GM19324 (cell line): ENCODE results near the gene HSP90AB1.

Source experiments
- ATAC-seq: cut with Tn5 transposase; IDR thresholded peaks from one replicate; pipeline ENCODE4 v1.9.1; 2021; ENCODE audit warnings: mild to moderate bottlenecking, moderate library complexity; ENCODE audit not compliant: unreplicated experiment, low FRiP score

HSP90AB1 gene

DNA sequence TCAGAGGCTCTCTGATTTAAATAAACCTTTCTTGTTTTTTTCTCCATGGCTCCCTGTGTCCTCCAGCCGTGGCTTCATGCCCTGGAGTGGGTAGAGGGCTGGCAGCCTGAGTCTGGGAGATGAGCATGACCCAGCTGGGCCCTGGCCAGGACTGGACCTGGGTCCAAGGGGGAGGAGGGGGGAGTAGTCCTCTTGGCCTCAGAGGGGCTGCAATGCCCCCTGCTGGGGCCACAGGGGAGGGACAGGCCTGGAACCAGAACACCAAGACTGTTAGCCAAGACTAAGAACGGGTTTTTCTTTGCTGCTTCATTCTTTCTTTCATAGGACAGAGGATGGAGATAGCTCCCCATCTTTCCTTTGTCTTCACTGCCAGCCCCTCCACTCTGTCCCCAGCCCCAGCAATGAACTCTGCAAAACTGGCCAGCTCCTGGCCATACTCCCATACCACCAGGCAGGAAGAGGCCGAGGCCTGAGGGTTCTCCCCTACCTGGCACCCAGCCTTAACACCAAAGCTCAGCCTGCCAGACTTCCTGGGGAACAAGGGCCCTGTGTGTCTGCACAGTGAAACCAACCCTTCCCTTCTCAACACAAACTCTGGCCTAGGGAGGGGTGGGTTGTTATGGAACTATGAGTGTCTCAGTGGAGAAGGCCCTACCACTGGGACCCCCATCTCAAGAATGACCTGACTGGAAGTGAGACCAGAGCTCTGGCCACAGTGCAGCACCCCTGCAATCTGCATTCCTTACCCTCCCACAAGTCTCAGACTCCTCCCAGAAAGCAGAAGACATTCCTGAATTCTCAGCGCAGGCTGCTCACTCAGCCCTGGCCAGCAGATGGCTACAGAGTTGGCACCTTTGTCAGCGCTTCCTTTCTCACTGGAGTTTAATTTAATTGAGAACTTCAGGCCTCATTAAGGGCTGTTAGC is 12.5 kb upstream of the HSP90AB1 start:
- no peak for ATAC-seq

DNA sequence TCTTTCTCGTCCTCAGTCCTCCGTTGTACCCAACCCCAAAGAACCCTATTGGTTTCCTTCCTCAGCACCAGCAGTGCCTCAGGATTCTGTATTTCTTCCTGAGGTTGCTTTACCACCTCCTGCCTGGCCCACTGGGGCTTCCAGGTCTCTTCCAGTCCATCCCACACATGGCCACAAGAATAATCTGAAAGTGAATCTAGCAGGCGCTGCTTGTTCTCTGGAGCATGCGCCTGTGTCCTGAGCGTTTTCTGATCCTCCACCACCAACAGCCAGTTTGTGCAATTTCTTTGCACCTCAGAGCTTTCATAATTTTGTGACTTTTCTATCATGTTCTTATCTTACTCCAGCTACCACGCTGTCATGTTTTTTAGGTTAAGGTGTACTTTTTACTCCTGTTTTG is 11.6 kb upstream of the HSP90AB1 start:
- no peak for ATAC-seq

DNA sequence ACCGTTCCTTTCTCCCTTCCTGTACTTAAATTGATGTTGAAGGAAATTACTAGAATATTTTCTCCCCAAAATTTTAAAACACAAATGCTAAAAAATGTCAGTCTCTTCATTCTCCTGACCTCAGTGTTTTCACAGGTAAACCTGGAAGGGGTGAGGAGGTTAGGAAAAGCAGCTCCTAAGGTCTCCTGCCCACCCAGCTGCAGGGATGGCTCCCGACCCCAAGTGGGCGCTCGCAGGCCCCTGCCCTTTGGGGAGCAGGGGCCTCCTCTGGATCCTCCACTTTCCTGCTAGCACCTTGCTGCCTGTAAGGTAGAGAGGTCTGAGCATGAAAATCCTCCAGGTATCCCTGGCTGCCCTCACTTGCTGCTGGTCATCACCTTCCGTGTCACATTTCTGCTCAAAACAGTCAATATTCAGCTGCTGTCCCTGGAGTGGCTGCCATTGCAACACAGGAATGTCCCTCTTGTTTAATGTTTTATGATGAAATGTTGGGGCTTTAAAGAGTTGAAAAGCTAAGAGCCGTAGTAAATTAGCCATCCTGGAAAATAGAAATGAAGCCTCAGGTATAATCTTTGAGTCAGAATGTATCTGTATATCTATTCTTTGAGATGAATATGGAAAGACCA is 10.9 kb upstream of the HSP90AB1 start:
- no peak for ATAC-seq

DNA sequence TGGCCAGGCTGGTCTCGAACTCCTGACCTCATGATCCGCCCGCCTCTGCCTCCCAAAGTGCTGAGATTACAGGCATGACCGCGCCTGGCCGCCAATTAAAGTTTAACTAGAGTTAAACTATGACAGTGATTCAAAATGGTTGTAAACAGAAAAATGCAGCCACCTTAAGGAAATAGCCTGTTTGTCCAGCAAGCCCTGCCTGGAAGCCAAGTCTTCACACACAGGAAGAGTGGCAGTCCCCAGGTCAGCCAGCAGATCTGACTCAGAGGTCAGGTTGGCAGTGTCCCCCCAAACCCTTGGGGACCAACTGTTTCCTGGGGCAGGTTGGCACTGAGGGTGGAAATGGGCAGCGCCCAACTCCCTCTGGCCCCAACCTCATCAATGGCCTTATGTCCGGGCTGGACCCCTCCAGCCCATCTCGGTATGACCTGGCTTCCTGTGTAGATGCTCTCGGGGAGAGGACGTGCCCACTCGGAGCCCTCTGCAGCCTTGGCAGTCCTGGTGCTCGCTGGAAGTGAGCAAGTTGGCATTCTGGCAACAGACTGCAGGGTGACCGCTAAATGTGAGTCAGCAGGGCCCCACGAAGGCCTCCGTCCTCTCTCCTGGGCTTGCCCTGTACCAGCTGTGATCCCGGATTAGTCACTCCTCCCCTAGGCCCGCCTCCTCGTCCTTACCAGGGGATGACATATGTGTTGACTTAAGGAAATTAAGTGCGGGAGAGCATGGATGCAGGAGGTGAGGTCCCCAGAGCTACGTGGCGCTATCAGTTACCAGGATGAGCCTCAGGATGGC is 9.7 kb upstream of the HSP90AB1 start:
- ATAC-seq, result peak; percentile 60

DNA sequence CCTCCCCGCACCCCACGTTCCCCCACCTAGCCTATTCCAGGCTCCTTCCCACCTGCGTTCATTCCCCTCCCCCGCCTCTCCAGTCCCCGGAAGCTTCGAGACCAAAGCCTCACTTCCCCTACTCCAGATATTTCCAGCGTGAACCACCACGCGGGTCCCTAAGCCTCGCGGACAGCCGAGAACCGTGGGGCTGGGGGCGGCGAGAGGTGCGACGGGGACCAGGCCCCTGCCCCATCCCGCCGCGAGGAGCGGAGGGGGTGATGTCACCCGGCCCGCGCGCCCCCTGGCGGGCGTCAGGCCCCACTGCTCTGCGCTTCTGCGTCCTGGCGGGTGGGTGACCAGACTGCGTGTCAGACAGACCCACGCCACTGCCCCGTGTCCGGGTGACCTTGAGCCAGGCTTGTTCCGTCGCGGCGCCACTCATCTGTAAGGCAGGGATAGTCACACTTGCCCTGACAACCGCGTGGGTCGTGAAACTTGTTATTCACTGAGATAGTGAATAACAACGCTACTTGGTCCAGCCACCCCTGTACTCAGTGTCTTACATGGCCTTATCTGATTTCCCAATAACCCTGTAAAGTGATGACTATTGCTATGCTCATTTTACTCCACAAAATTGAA is 9.0 kb upstream of the HSP90AB1 start:
- peak; percentile 77 for ATAC-seq

DNA sequence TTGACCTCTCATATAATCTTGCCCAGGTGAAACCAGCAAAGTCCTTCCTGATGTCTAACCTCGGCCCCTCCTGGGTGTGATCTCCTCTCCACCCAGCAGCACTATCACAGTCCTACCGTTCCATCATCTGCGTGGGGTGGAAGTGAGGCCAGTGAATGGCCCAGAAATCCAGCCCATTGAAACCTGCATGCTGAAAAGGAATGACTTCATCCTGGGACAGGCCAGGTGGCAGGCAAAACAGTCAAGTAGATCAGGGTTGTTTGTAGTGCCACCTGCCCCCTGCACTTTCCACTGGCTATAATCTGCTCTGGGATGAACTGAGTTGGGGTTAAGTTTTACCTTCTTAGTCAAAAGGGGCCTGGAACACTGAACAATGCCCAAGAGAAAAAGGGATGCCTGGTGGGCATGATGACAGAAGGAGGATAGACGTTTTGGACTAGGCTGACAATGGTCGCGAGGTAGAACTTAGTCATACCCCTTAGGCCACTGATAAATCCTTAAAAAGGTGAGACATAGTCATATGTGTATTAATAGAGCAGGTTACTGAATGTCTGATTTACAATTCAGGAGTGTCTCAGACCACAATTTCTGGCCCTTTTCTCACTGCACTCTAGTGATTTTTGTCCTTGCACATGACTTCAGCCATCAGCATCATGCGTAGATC is 8.1 kb upstream of the HSP90AB1 start:
- no peak for ATAC-seq

DNA sequence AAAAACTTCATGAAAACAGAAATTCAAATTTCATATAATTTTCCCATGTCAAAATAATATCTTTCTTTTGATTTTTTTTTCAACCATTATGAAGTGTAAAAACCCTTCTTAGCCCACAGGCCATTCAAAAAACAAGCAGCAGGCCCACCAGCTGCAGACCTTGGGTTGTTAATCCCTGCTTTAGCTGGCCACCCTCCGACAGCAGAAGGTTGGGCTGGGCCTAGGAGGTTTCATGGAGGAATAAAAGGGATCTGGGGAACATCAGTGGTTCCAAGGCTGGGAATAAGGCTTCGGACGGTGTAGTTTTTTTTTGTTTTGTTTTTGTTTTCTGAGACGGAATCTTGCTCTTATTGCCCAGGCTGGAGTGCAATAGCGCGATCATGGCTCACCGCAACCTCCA is 3.6 kb upstream of the HSP90AB1 start:
- no peak for ATAC-seq

DNA sequence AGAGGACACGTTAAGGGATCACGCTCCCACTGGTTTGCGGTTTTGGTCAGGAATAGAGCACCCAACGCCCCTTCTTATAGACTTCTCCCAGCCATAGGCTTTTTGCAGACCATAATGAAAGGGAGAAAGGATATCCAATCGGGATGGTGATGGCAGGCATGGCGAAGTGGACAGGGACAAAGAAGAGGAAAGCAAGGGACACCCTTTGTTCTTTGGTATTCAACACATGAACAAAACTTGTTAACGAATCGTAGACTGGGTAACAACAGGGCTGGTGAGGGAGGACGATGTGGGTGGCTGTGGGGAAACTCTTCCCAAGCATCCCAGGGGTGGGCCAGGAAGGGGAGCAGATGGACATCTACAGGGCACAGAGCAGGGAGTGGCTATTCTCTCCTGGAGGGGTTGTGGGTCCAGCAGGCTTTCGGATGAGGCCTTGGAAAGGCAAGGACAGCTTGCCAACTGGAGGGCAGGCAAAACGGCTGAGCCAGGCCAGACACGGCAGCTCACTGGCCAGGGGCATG is 1.4 kb upstream of the HSP90AB1 start:
- ATAC-seq, result no peak

DNA sequence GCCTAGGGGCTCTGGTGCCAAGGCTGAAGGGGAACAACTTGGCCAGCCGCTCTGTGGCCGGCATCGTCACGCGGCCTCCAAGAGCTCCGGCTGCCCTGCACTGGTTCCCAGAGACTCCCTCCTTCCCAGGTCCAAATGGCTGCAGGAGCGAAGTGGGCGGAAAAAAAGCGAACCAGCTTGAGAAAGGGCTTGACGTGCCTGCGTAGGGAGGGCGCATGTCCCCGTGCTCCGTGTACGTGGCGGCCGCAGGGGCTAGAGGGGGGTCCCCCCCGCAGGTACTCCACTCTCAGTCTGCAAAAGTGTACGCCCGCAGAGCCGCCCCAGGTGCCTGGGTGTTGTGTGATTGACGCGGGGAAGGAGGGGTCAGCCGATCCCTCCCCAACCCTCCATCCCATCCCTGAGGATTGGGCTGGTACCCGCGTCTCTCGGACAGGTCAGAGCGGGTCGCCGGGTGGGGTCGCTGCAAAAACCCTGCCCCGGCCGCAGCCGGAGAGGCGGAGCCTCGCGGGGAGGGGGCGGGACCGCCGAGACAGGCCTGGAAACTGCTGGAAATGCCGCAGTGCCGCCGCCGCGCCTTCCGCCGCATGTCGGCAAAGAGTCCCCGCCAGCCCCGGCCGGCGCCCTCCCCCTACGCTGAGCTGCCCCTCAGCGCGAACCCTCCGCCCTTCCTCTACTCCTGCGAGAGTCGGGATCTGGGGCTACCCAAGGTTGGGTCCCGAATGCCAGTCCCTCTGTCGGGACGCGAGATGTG is 814 bp upstream of the HSP90AB1 start:
- peak; percentile 58 for ATAC-seq

DNA sequence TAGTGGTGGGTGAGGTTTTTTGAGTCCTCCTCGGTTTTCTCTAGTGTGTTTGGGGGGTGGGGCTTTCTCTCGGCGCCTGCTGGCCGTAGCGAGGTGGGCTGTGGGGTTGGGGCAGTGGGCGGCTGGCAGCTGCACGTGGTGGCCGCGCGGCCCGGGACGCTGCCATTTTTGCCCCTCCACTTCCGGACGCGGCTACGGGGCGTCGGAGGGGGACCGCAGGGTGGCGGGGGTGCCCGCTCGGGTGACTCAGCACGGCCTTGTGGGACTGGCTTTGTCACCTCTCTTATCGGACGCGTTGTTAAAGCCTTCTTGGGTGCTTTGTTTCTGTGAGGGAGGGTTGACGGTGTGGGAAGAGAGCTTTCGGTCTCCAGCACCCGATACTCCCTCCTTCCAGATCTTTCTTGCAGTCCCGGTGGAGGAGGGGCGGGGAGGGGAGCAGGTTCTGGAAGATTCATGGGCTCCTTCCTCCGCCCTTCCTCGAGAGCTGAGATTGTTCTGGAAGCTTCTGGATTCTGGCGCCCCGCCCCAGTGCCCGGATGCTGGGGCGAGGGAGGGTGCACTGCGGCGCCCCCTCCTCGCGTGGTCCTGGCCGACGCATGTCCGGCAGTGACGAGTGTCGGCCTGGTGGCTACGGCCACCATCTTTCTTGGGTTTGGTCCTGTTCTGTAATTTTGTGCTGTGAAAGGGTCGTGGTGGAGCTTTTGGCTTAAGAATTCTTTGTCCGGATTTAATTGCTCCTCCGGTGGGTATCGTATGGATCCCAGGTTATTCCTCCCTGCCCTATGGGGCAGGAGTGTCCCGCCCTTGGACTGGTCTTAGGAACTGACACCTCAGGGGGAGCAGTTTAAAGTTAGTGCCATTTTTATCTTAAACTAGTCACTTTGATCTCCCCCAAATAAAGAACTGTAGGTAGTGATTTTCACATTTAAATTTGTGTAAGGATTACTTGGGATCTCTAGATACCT is 719 bp downstream of the HSP90AB1 start:
- ATAC-seq, result peak; percentile 47

DNA sequence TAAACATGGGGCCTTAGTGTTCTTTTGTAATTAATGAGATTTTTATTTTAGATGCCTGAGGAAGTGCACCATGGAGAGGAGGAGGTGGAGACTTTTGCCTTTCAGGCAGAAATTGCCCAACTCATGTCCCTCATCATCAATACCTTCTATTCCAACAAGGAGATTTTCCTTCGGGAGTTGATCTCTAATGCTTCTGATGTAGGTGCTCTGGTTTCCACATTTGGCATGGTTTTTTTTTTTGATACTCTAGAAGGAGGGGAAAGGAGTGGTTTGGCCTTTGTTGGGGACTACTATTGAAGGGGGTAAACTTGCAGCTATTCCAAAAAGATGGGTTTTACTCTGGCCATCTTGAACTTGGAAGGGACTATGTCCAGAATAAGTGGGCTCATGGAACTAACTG is 1.7 kb downstream of the HSP90AB1 start:
- ATAC-seq, result no peak

DNA sequence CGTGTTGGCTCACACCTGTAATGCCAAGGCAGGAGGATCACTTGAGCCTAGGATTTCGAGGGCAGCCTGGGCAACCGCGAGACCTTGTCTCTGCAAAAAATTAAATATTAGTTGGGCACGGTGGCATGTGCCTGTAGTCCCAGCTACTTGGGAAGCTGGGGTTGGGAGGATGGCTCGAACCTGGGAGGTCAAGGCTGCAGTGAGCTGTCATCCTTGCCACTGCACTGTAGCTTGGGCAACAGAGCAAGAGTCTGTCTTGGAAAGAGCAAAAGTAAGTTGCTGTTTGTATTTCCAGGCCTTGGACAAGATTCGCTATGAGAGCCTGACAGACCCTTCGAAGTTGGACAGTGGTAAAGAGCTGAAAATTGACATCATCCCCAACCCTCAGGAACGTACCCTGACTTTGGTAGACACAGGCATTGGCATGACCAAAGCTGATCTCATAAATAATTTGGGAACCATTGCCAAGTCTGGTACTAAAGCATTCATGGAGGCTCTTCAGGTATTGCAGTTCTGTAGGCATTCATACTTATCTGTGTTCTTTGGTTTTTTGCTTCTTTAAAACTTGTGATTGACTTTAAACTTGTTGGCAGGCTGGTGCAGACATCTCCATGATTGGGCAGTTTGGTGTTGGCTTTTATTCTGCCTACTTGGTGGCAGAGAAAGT is 2.3 kb downstream of the HSP90AB1 start:
- no peak for ATAC-seq

DNA sequence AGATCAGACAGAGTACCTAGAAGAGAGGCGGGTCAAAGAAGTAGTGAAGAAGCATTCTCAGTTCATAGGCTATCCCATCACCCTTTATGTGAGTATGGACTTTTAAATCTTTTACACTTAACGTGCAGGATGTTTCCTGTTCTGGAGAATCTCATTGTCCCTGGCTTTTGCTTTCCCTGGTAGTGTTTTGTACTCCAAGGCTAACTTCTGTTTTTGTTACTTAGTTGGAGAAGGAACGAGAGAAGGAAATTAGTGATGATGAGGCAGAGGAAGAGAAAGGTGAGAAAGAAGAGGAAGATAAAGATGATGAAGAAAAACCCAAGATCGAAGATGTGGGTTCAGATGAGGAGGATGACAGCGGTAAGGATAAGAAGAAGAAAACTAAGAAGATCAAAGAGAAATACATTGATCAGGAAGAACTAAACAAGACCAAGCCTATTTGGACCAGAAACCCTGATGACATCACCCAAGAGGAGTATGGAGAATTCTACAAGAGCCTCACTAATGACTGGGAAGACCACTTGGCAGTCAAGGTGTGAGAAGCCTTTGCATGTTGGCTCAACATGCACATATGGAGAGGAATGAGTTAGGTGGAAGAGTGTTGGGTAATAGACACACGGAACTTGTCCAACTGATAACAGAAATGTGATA is 3.3 kb downstream of the HSP90AB1 start:
- ATAC-seq, result no peak

DNA sequence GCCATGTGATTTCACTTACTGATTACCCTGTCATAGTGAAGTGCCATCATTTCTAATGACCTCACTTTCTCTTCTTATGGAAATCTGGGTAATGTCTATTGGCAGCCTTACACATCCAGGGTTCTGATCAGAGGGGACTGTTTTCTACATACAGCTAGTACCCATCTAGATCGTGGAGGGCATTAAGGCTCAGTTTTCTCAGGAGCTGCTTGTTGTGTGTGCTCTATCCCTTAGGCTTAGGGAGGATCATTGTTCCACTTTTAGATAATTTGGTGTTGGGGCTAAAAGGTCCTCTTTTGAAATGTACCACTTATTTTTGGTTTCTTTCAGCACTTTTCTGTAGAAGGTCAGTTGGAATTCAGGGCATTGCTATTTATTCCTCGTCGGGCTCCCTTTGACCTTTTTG is 3.8 kb downstream of the HSP90AB1 start:
- ATAC-seq, result no peak

DNA sequence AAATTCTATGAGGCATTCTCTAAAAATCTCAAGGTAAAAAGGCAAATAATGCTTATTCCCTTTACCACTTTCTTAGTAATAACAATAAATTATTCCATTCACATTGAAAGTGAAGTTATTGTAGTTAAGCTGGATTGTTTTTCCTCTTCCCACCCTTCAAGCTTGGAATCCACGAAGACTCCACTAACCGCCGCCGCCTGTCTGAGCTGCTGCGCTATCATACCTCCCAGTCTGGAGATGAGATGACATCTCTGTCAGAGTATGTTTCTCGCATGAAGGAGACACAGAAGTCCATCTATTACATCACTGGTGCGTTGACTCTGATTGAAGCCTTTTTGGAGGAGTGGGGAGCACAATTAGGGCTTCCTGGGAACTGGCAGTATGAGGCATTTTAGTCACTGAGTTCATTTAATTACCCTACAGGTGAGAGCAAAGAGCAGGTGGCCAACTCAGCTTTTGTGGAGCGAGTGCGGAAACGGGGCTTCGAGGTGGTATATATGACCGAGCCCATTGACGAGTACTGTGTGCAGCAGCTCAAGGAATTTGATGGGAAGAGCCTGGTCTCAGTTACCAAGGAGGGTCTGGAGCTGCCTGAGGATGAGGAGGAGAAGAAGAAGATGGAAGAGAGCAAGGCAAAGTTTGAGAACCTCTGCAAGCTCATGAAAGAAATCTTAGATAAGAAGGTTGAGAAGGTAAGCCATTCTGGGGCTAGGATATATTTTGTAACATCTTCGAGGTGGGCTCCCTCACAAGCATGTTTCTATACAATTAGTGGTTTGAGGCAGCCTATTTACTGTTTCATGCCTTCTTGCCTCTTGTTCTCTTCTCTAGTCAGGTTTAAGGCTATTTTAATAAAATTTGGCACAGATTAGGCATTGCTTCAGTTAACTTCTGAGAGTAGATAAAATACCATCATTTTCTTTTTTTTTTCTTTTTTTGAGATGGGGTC is 4.9 kb downstream of the HSP90AB1 start:
- no peak for ATAC-seq
